CD4-positive, CD25-positive, alpha-beta regulatory T cell (primary cell): ENCODE data around the gene TPX2. TPM values are rescaled to one million over a fixed set of nuclear protein-coding genes. Genes with fewer than 3 reads are reported as not detected.
"Not testable (repeated sequence)": the region's sequence is repeated elsewhere in the genome, so short reads cannot be mapped to it uniquely, and the experiment has no call there.

ENCODE experiments used
- ATAC-seq, 2 donors: fragments of 150-1000 bp; cut with Tn5 transposase; one replicate each; pipeline ENCODE4 v1.10.0; 2021; ENCODE audit warnings: low read depth in 2 of 2, moderate number of reproducible peaks in 2 of 2, moderate library complexity in 1 of 2
- DNase-seq, 3 donors: peaks; one replicate each; pipeline versions ENCODE4 v3.0.0 to v3.0.0-alpha.2; 2012 to 2022; ENCODE audit warnings: mixed read lengths in 1 of 3
- H3K27ac ChIP-seq: one replicate; pipeline ENCODE4 v1.7.0; 2013; ENCODE audit warnings: mild to moderate bottlenecking, low read length; ENCODE audit not compliant: insufficient read depth, poor library complexity, severe bottlenecking
- H3K27me3 ChIP-seq: one replicate; pipeline ENCODE4 v1.7.0; 2013; ENCODE audit warnings: low read length; ENCODE audit not compliant: control insufficient read depth, insufficient read depth
- H3K36me3 ChIP-seq: one replicate; pipeline ENCODE4 v1.7.0; 2013; ENCODE audit warnings: mild to moderate bottlenecking, low read length, moderate library complexity; ENCODE audit not compliant: control insufficient read depth, insufficient read depth
- H3K4me1 ChIP-seq: 2 replicates; pipeline ENCODE4 v1.7.0; 2013; ENCODE audit warnings: mild to moderate bottlenecking, low read length; ENCODE audit not compliant: insufficient read depth, control insufficient read depth, poor library complexity, severe bottlenecking
- H3K4me3 ChIP-seq: one replicate; pipeline ENCODE4 v1.7.0; 2013; ENCODE audit warnings: low read depth, mild to moderate bottlenecking, low read length, moderate library complexity
- H3K9me3 ChIP-seq, 2 experiments: 1 replicate in 1 of 2; 2 replicates in 1 of 2; pipeline ENCODE4 v1.7.0; 2013; ENCODE audit warnings: low read length in 2 of 2, mild to moderate bottlenecking in 1 of 2, moderate library complexity in 1 of 2; ENCODE audit not compliant: control insufficient read depth in 2 of 2
- H3K27ac Mint-ChIP-seq, 3 donors: one replicate each; pipeline ENCODE4 v1.8.0; 2020 to 2022; ENCODE audit warnings: mild to moderate bottlenecking in 3 of 3, mixed read lengths in 3 of 3, moderate library complexity in 2 of 3
- H3K27me3 Mint-ChIP-seq: one replicate; pipeline ENCODE4 v1.8.0; 2022; ENCODE audit warnings: mild to moderate bottlenecking, mixed read lengths
- H3K36me3 Mint-ChIP-seq: one replicate; pipeline ENCODE4 v1.8.0; 2020; ENCODE audit warnings: mixed read lengths
- H3K4me1 Mint-ChIP-seq, 4 donors: one replicate each; pipeline ENCODE4 v1.8.0; 2020 to 2022; ENCODE audit warnings: mixed read lengths in 4 of 4, mild to moderate bottlenecking in 1 of 4
- H3K4me3 Mint-ChIP-seq, 4 donors: one replicate each; pipeline ENCODE4 v1.8.0; 2020 to 2022; ENCODE audit warnings: mild to moderate bottlenecking in 4 of 4, mixed read lengths in 4 of 4, moderate library complexity in 3 of 4
- H3K9me3 Mint-ChIP-seq, 7 donors: one replicate each; pipeline ENCODE4 v1.8.0; 2020 to 2022; ENCODE audit warnings: mixed read lengths in 7 of 7, mild to moderate bottlenecking in 3 of 7, moderate library complexity in 2 of 7
- polyA plus RNA-seq, 4 donors: library from polyadenylated mRNA; unstranded; fragments of 300-500 nt; fragmentation: Illumina TruSeq; gene quantifications; one replicate each; pipeline ENCODE4 v1.2.3, GENCODE V29; 2021
- total RNA-seq: library from RNA; stranded (reverse); gene quantifications from one replicate; pipeline ENCODE4 v1.2.3, GENCODE V29; 2022

The TPX2 gene
- total and polyA plus RNA-seq, 5 donors from 2014 or later: 3.1 to 6.3 (median 4.0) TPM

GRCh38 chr20:31731321-31731717 lies 7.8 kb upstream of the TPX2 start:
- Mint-ChIP-seq H3K9me3 (no peaks in the 10 kb centered on the region), H3K27me3 (no peaks in the 10 kb centered on the region), H3K27ac (no peak overlapping the region), H3K36me3 (no peaks in the 10 kb centered on the region), H3K4me3 (no peak overlapping the region), H3K4me1 (no peaks in the 10 kb centered on the region)
- Histone ChIP-seq H3K4me3 (no peak overlapping the region), H3K4me1 (no peaks in the 10 kb centered on the region), H3K27ac (no peak overlapping the region), H3K36me3 (no peaks in the 10 kb centered on the region), H3K9me3 (no peaks in the 10 kb centered on the region), H3K27me3 (no peaks in the 10 kb centered on the region)
- DNase-seq: no peak
- no peak for ATAC-seq

GRCh38 chr20:31739550-31739977 lies 474 bp downstream of the TPX2 start:
- peaks cover 22% of the 10 kb centered on the region for H3K4me1 ChIP-seq
- H3K36me3 Mint-ChIP-seq: no peaks in the 10 kb centered on the region
- H3K27me3 ChIP-seq: no peaks in the 10 kb centered on the region
- peak overlapping the region; percentile 68 for H3K27ac ChIP-seq
- peak overlapping the region; percentile 90 for H3K4me3 ChIP-seq
- H3K4me3 Mint-ChIP-seq: no peak overlapping the region
- H3K27ac Mint-ChIP-seq: no peak overlapping the region
- H3K4me1 Mint-ChIP-seq: peaks cover 0 to 5% (median 2%) of the 10 kb centered on the region in 4 donors
- DNase-seq: no peak
- ATAC-seq: no peak
- H3K9me3 ChIP-seq: no peaks in the 10 kb centered on the region
- H3K27me3 Mint-ChIP-seq: no peaks in the 10 kb centered on the region
- H3K9me3 Mint-ChIP-seq: no peaks in the 10 kb centered on the region
- no peaks in the 10 kb centered on the region for H3K36me3 ChIP-seq

GRCh38 chr20:31740208-31740607 lies 1.1 kb downstream of the TPX2 start:
- H3K4me1 ChIP-seq: peaks cover 22% of the 10 kb centered on the region
- peak; percentile 11 to 33 for ATAC-seq
- DNase-seq: peak in 2 of 3 donors; percentile 29 to 73
- Mint-ChIP-seq H3K9me3 (no peaks in the 10 kb centered on the region), H3K4me1 (peaks cover 0 to 5% (median 2%) of the 10 kb centered on the region in 4 donors), H3K4me3 (no peak overlapping the region), H3K36me3 (no peaks in the 10 kb centered on the region), H3K27ac (no peak overlapping the region), H3K27me3 (no peaks in the 10 kb centered on the region)
- peak overlapping the region; percentile 68 for H3K27ac ChIP-seq
- no peaks in the 10 kb centered on the region for H3K27me3 ChIP-seq
- H3K4me3 ChIP-seq: peak overlapping the region; percentile 90
- no peaks in the 10 kb centered on the region for H3K9me3 ChIP-seq
- H3K36me3 ChIP-seq: no peaks in the 10 kb centered on the region

- Mint-ChIP-seq H3K4me1 (peaks cover 1 to 9% (median 4%) of the 10 kb centered on the region in 4 donors), H3K4me3 (no peak overlapping the region), H3K36me3 (no peaks in the 10 kb centered on the region), H3K27me3 (no peaks in the 10 kb centered on the region), H3K27ac (no peak overlapping the region), H3K9me3 (no peaks in the 10 kb centered on the region)
- Histone ChIP-seq H3K4me1 (peaks cover 22% of the 10 kb centered on the region), H3K27ac (peak overlapping the region; percentile 68), H3K36me3 (no peaks in the 10 kb centered on the region), H3K9me3 (no peaks in the 10 kb centered on the region), H3K27me3 (no peaks in the 10 kb centered on the region), H3K4me3 (peak overlapping the region; percentile 90)
- no peak for ATAC-seq
- DNase-seq: no peak
Observed at GRCh38 chr20:31740656-31741323, 1.7 kb downstream of the TPX2 start.

- Mint-ChIP-seq H3K27ac (peak overlapping the region; percentile 6 to 42 (median 15)), H3K9me3 (no peaks in the 10 kb centered on the region), H3K36me3 (peaks cover 4% of the 10 kb centered on the region), H3K4me3 (no peak overlapping the region), H3K4me1 (peaks cover 2 to 37% (median 21%) of the 10 kb centered on the region in 4 donors), H3K27me3 (no peaks in the 10 kb centered on the region)
- ATAC-seq (peak in 1 of 2 donors; percentile 25), DNase-seq (no peak)
- peak overlapping the region; percentile 21 for H3K4me3 ChIP-seq
- H3K36me3 ChIP-seq: no peaks in the 10 kb centered on the region
- H3K4me1 ChIP-seq: peaks cover 5% of the 10 kb centered on the region
- H3K27me3 ChIP-seq: no peaks in the 10 kb centered on the region
- no peaks in the 10 kb centered on the region for H3K9me3 ChIP-seq
- H3K27ac ChIP-seq: no peak overlapping the region
Observed at GRCh38 chr20:31746068-31746878, 7.2 kb downstream of the TPX2 start.

- not testable (repeated sequence) for DNase-seq, H3K27ac ChIP-seq, H3K36me3 Mint-ChIP-seq, H3K27me3 Mint-ChIP-seq, H3K36me3 ChIP-seq, ATAC-seq, H3K4me1 ChIP-seq, H3K27me3 ChIP-seq, H3K9me3 Mint-ChIP-seq, H3K9me3 ChIP-seq
- Mint-ChIP-seq H3K4me3 (peak overlapping the region in 1 of 4 donors; percentile 25), H3K27ac (peak overlapping the region in 2 of 3 donors; percentile 6 to 15), H3K4me1 (peaks cover 2 to 36% (median 20%) of the 10 kb centered on the region in 4 donors)
- peak overlapping the region; percentile 21 for H3K4me3 ChIP-seq
Observed at GRCh38 chr20:31747028-31747427, 7.9 kb downstream of the TPX2 start.

GRCh38 chr20:31747640-31748039 lies 8.6 kb downstream of the TPX2 start:
- Mint-ChIP-seq H3K27me3 (no peaks in the 10 kb centered on the region), H3K9me3 (no peaks in the 10 kb centered on the region), H3K27ac (peak overlapping the region in 1 of 3 donors; percentile 6), H3K4me1 (peaks cover 2 to 36% (median 20%) of the 10 kb centered on the region in 4 donors), H3K36me3 (peaks cover 4% of the 10 kb centered on the region), H3K4me3 (peak overlapping the region in 1 of 4 donors; percentile 22)
- Histone ChIP-seq H3K27me3 (no peaks in the 10 kb centered on the region), H3K27ac (no peak overlapping the region), H3K4me1 (peaks cover 5% of the 10 kb centered on the region), H3K36me3 (no peaks in the 10 kb centered on the region), H3K4me3 (no peak overlapping the region), H3K9me3 (no peaks in the 10 kb centered on the region)
- DNase-seq (no peak), ATAC-seq (no peak)
